K562 (cell line): Measurements from ENCODE around the gene UBE2E2. TPM values are rescaled to one million over a fixed set of nuclear protein-coding genes. Genes with fewer than 3 reads are reported as not detected.

Source experiments
- ATAC-seq: fragments of 200-7000 bp; cut with Tn5 transposase; 3 replicates; pipeline ENCODE4 v1.9.1; 2020; ENCODE audit warnings: moderate library complexity
- BruUV-seq: library from RNA; stranded (reverse); fragments of 400-500 nt; replicated peaks from 2 replicates; lab custom pipeline; 2021; lab: Mats Ljungman, UMichigan
- CTCF ChIA-PET: fragments of 300-600 bp; formaldehyde crosslinking; extraction: SDS; loops from one replicate; lab custom pipeline; 2021; ENCODE audit warnings: low intra/inter-chr PET ratio; lab: Yijun Ruan, JAX
- POLR2A ChIA-PET: fragments of 300-600, 350-650 bp; sonication (Branson Sonifier 250); formaldehyde crosslinking; extraction: SDS; loops from one replicate; lab custom pipeline; 2021; ENCODE audit warnings: antibody characterized with exemption, inconsistent platforms; lab: Yijun Ruan, JAX
- DNase-seq, 4 experiments: peaks; one replicate each; pipeline versions ENCODE4 v3.0.0 to v3.0.0-alpha.2; 2011 to 2018; ENCODE audit warnings: low spot score in 3 of 4, mixed read lengths in 3 of 4; ENCODE audit errors: extremely low read depth in 1 of 4
- FAIRE-seq: peaks from 2 replicates; lab custom pipeline; 2011; peaks lifted over from hg19 to GRCh38; lab: Jason Lieb, UNC
- H2AFZ ChIP-seq: 2 replicates; pipeline ENCODE4 v1.6.0; 2011; ENCODE audit warnings: low read depth, low read length, control low read depth, inconsistent platforms
- H3K27ac ChIP-seq: fragments of 200-600 bp; 3 replicates; pipeline ENCODE4 v1.8.0; 2011; ENCODE audit warnings: low read depth, mild to moderate bottlenecking, control low read depth, inconsistent platforms, low read length, moderate library complexity, mixed read lengths; ENCODE audit errors: extremely low read depth
- H3K27me3 ChIP-seq, 2 experiments: fragments of 300-600 bp in 1 of 2; 2 replicates in 1 of 2; 3 replicates in 1 of 2; pipeline versions ENCODE4 v1.6.0 to v1.8.0; 2011; ENCODE audit warnings: inconsistent platforms in 2 of 2, low read length in 2 of 2, mild to moderate bottlenecking in 1 of 2, mixed read lengths in 1 of 2, moderate library complexity in 1 of 2; ENCODE audit not compliant: control insufficient read depth in 2 of 2, insufficient read depth in 2 of 2
- H3K36me3 ChIP-seq: fragments of 300-600 bp; 3 replicates; pipeline ENCODE4 v1.8.0; 2011; ENCODE audit warnings: mild to moderate bottlenecking, low read length, inconsistent platforms; ENCODE audit not compliant: control insufficient read depth, insufficient read depth
- H3K4me1 ChIP-seq, 2 experiments: fragments of 200-600 bp in 1 of 2; replicated peaks in 1 of 2; 2 replicates in 1 of 2; 3 replicates in 1 of 2; pipeline versions ENCODE4 v1.5.1 to v1.8.0; 2011; ENCODE audit warnings: inconsistent platforms in 2 of 2, low read length in 2 of 2, mild to moderate bottlenecking in 1 of 2, mixed read lengths in 1 of 2, moderate library complexity in 1 of 2; ENCODE audit not compliant: control insufficient read depth in 2 of 2, insufficient read depth in 2 of 2
- H3K4me2 ChIP-seq: 2 replicates; pipeline ENCODE4 v1.6.1; 2011; ENCODE audit warnings: low read length, control low read depth, inconsistent platforms, mixed read lengths; ENCODE audit not compliant: insufficient read depth
- H3K4me3 ChIP-seq: fragments of 200-600 bp; sonication (generic), shearing (Covaris generic); 2 replicates; pipeline ENCODE4 v1.5.1; 2016; ENCODE audit warnings: control low read depth, inconsistent platforms
- H3K79me2 ChIP-seq: fragments of 200-600 bp; 3 replicates; pipeline ENCODE4 v1.8.0; 2011; ENCODE audit warnings: low read length, inconsistent platforms; ENCODE audit not compliant: control insufficient read depth, insufficient read depth
- H3K9ac ChIP-seq, 2 experiments: 2 replicates each; pipeline versions ENCODE4 v1.6.0 to v1.6.1; 2011; ENCODE audit warnings: low read depth in 2 of 2, low read length in 2 of 2, control low read depth in 1 of 2, inconsistent platforms in 1 of 2, mild to moderate bottlenecking in 1 of 2, mixed read lengths in 1 of 2; ENCODE audit not compliant: insufficient read depth in 1 of 2
- H3K9me1 ChIP-seq: one replicate; pipeline ENCODE4 v1.6.0; 2011; ENCODE audit warnings: inconsistent platforms, mild to moderate bottlenecking, low read length, moderate library complexity; ENCODE audit not compliant: control insufficient read depth, insufficient read depth
- H3K9me3 ChIP-seq: replicated peaks from 2 replicates; pipeline ENCODE4 v1.5.1; 2011; ENCODE audit warnings: low read depth, low read length, inconsistent platforms; ENCODE audit not compliant: control insufficient read depth, insufficient read depth
- H4K20me1 ChIP-seq: replicated peaks from 2 replicates; pipeline ENCODE4 v1.6.1; 2011; ENCODE audit warnings: low read length, inconsistent platforms, mixed read lengths; ENCODE audit not compliant: control insufficient read depth, insufficient read depth
- ARID3A ChIP-seq: IDR thresholded peaks from 2 replicates; pipeline ENCODE4 v1.6.1; 2012; ENCODE audit warnings: low read depth, low read length, improper control_type of control experiment, borderline replicate concordance
- BACH1 ChIP-seq: fragments of 200-800 bp; sonication (Bioruptor generic); IDR thresholded peaks from 2 replicates; pipeline ENCODE4 v1.6.1; 2016; ENCODE audit warnings: missing genetic modification characterization, missing compliant biosample characterization
- KDM1A ChIP-seq, 2 experiments: fragments of 450-650 bp; IDR thresholded peaks; 2 replicates each; pipeline ENCODE4 v1.6.1; 2016; ENCODE audit warnings: mild to moderate bottlenecking in 2 of 2
- NCOA2 ChIP-seq, 2 experiments: fragments of 450-650 bp; IDR thresholded peaks; 2 replicates each; pipeline ENCODE4 v1.6.1; 2018; ENCODE audit warnings: mild to moderate bottlenecking in 2 of 2, moderate library complexity in 1 of 2; ENCODE audit not compliant: partially characterized antibody in 2 of 2
- NFIC ChIP-seq: fragments of 450-650 bp; IDR thresholded peaks from 2 replicates; pipeline ENCODE4 v1.6.1; 2017; ENCODE audit warnings: mild to moderate bottlenecking, inconsistent platforms
- POLR3G ChIP-seq: IDR thresholded peaks from 2 replicates; pipeline ENCODE4 v1.6.1; 2011; ENCODE audit not compliant: insufficient read length, insufficient replicate concordance; ENCODE audit errors: extremely low read depth
- XRCC4 ChIP-seq: IDR thresholded peaks from one replicate; pipeline ENCODE4 v1.6.1; 2011; ENCODE audit not compliant: insufficient read depth, insufficient read length; ENCODE audit errors: extremely low read depth
- ZBTB12 ChIP-seq: fragments of 250-450 bp; sonication (Bioruptor Pico); IDR thresholded peaks from 2 replicates; pipeline ENCODE4 v1.4.0; 2020
- ZNF146 ChIP-seq: IDR thresholded peaks from one replicate; pipeline ENCODE4 v1.6.1; 2018; ENCODE audit warnings: missing compliant biosample characterization; ENCODE audit not compliant: unreplicated experiment
- ZNF174 ChIP-seq: fragments of 250-450 bp; sonication (Bioruptor Pico); IDR thresholded peaks from 2 replicates; pipeline ENCODE4 v1.4.0; 2020; ENCODE audit warnings: mild to moderate bottlenecking
- in situ Hi-C: fragments of 300-500 bp; cut with MboI; formaldehyde crosslinking; loops from 4 replicates; pipeline ENCODE4 v1.15.0; 2018; ENCODE audit warnings: inconsistent platforms, mixed read lengths
- intact Hi-C: fragments of 100-400 bp; cut with micrococcal nuclease; formaldehyde crosslinking; loops from 2 replicates; pipeline ENCODE4 v1.14.2; 2022
- polyA plus RNA-seq, 8 experiments: library from polyadenylated mRNA; depleted of rRNA in 4 of 8; stranded (reverse) in 5 of 8; unstranded in 3 of 8; fragments of >200 nt; fragmentation: Nextera tagmentation in 2 of 8; fragmentation: Illumina TruSeq in 1 of 8; extraction: Ambion mirVana in 2 of 8; extraction: Trizol in 1 of 8; gene quantifications; 2 replicates each; pipeline versions ENCODE4 v1.2.1 to v1.2.3, GENCODE V29; 2011 to 2014; ENCODE audit warnings: inconsistent platforms in 1 of 8, missing spikeins in 1 of 8
- total RNA-seq, 7 experiments: library from RNA; depleted of rRNA in 6 of 7; stranded (reverse); fragments of >200 nt in 6 of 7; fragmentation: Illumina TruSeq in 2 of 7; extraction: Trizol in 2 of 7; gene quantifications; 2 replicates each; pipeline versions ENCODE4 v1.2.1 to v1.2.3, GENCODE V29; 2011 to 2021; ENCODE audit warnings: low replicate concordance in 1 of 7
- TF ChIP-seq, protein P1 (sequence below): fragments of 450-650 bp; IDR thresholded peaks from 2 replicates; pipeline ENCODE4 v1.6.1; 2016
- TF ChIP-seq, protein P2 (sequence below): fragments of 450-650 bp; formaldehyde crosslinking; IDR thresholded peaks from 2 replicates; pipeline ENCODE4 v1.4.0; 2022; ENCODE audit warnings: missing genetic modification characterization

Gene UBE2E2
- total and polyA plus RNA-seq, 9 of the 15 experiments (the other 6 are each of a cell fraction or from before 2014, with no cell fraction given): 0.22 to 5.1 (median 1.9) TPM

DNA sequence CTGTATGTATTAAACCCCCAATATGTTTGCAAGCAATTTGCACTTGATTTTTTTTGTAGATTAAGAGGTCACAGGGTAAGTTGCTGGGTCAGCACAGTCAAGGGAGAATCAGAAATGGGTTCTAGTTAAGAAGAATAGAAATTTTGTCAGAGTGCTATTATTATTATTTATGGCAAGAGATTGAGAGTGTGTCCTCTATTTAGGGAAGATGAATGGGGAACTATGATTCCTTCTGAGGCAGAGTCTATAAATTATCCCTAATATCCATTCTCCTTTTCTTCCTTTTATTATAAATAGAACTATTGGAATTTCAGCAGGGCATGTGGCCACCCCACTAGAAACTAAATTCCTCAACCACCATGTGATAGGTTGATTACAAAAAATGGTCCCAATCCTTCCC, 392.7 kb downstream of the UBE2E2 start:
- CTCF ChIA-PET: no interaction called here
- intact Hi-C loops: no loop called here
- H3K27ac ChIP-seq: no peak overlapping the region
- TF ChIP-seq BACH1 (tag) (no peak), ZNF146 (CRISPR knock-in tag) (no peak), ZNF174 (CRISPR knock-in tag) (no peak), KDM1A (IDR thresholded peaks at IDR 0.05) (no peak), NCOA2 (IDR thresholded peaks at IDR 0.05; ENCODE audit: partially characterized antibody in 2 of 2) (no peak), POLR3G (no peak), ZBTB12 (no peak), NFIC (no peak), XRCC4 (no peak), ARID3A (no peak)
- TF ChIP-seq, protein P1, sequence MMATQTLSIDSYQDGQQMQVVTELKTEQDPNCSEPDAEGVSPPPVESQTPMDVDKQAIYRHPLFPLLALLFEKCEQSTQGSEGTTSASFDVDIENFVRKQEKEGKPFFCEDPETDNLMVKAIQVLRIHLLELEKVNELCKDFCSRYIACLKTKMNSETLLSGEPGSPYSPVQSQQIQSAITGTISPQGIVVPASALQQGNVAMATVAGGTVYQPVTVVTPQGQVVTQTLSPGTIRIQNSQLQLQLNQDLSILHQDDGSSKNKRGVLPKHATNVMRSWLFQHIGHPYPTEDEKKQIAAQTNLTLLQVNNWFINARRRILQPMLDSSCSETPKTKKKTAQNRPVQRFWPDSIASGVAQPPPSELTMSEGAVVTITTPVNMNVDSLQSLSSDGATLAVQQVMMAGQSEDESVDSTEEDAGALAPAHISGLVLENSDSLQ: no peak
- TF ChIP-seq, protein P2, sequence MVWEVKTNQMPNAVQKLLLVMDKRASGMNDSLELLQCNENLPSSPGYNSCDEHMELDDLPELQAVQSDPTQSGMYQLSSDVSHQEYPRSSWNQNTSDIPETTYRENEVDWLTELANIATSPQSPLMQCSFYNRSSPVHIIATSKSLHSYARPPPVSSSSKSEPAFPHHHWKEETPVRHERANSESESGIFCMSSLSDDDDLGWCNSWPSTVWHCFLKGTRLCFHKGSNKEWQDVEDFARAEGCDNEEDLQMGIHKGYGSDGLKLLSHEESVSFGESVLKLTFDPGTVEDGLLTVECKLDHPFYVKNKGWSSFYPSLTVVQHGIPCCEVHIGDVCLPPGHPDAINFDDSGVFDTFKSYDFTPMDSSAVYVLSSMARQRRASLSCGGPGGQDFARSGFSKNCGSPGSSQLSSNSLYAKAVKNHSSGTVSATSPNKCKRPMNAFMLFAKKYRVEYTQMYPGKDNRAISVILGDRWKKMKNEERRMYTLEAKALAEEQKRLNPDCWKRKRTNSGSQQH (CRISPR knock-in tag): no peak

More for the DNA sequence above, 392.7 kb downstream of the UBE2E2 start:
- Histone ChIP-seq H3K4me2 (no peak overlapping the region), H3K4me1 (no peaks in the 10 kb centered on the region), H3K36me3 (no peaks in the 10 kb centered on the region), H3K9me3 (no peaks in the 10 kb centered on the region), H4K20me1 (no peaks in the 10 kb centered on the region), H3K9ac (no peak overlapping the region), H3K4me3 (no peak overlapping the region), H3K9me1 (no peaks in the 10 kb centered on the region), H2AFZ (no peak overlapping the region), H3K27me3 (peaks cover 3 to 6% of the 10 kb centered on the region in 2 experiments; a peak in 1 of 5 replicates), H3K79me2 (no peaks in the 10 kb centered on the region)
- POLR2A ChIA-PET: no interaction called here
- in situ Hi-C loops: no loop called here
- BruUV-seq: no TSS peak
- FAIRE-seq (no peak), DNase-seq (no peak), ATAC-seq (no peak)
